Activated CD8-positive, alpha-beta memory T cell treated with anti-CD3 and anti-CD28 coated beads, Interleukin-2, amount 50 U/mL, for 1 hour (primary cell): ENCODE measurements around the gene FAM120B.

Experiments
- DNase-seq: peaks from one replicate; pipeline ENCODE4 v3.0.0-alpha.2; 2020; ENCODE audit errors: extremely low read depth

FAM120B gene

DNA sequence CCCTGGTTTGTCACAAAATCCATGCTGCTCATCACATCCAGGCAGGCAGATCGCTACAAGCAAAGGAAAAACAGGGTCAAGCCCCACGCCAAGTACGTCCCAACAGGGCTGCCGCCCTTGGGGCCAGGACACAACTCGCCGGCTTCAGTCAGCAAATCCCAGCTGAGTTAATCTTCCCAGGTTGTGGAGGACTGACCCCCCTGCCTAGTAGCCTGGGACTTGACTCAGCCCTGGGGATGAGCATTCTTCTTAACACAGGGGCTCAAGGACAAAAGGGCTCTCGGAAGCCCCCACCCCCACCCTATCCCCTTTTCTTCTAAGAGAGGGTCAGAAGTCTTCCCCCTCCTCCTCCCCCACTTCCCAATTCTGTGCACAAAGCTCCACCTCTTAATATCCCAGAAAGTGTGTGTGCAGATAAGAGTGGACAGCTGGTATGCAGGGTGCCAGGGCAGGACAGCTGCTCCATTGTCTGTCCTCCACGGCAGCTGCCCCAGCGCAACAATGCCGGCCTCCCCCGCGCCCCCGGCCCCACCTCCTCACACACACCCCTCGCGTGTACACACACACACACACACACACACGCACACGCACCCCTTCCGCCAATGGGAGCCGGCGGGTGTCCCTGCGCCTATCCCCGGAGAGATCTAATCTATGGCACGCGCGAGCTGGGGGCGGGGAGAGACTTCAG lies 20.2 kb upstream of the FAM120B start:
- no peak for DNase-seq

DNA sequence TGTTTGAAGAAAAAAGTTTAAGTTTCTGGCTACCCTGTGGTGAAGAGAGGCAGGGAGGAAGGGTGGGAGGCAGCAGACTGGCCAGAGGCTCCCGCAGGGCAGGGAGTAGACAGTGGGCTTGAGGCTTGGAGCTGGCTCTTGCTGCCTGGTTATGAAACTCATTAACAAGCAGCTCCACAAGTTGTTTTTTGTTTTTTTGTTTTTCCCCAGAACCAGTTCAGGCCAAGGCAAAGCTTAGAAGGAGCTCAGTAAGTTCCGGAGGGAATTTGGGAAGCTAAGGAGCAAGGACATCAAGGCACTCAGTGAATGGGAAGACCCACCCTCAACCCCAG lies 19.7 kb upstream of the FAM120B start:
- no peak for DNase-seq

GRCh38 chr6:170287371-170287876 lies 19.1 kb upstream of the FAM120B start:
- no peak for DNase-seq

DNA sequence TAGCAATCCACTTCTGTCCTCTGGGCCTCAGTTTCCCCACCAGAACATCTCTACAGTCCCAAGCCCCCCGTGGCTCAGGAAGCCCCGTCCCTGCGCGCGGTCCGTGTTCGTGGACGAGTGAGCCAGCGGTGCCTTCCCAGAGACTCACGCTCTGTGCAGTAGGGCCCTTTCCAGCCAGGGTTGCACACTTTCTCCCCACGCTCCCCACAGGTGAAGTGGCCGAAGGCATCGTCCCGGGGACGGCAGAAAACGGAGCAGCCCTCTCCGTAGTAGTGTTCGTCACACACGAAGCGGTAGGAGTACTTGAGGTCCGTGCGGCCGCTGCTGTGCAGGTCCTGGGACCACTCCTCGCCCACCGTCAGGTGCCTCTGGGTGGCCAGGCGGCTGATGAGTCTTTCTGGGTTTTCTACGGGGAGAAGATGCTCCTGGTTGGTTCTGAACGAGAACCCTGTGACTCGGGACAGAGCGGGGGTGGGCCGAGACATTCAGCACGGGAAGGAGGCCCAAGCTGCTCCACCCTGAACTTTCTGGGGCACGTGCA lies 18.4 kb upstream of the FAM120B start:
- no peak for DNase-seq

DNA sequence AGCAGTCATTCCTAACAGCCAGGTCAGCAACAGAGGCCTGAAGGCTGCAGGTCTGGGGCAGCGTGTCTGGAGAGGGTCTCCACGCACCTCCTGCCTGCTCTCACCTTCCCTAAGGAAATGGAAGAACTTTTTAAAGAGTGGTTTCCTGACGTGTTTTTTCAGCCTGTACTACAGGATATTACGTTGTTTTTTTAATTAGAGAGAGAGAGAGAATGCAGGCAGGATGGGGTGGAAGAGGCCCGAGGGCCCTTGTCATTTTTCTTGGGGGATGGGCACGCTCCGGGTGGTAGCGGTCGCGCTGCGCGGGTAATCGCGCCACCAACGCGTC lies 17.7 kb upstream of the FAM120B start:
- DNase-seq = no peak

- DNase-seq = no peak
Observed at GRCh38 chr6:170289180-170289931, 17.2 kb upstream of the FAM120B start.

DNA sequence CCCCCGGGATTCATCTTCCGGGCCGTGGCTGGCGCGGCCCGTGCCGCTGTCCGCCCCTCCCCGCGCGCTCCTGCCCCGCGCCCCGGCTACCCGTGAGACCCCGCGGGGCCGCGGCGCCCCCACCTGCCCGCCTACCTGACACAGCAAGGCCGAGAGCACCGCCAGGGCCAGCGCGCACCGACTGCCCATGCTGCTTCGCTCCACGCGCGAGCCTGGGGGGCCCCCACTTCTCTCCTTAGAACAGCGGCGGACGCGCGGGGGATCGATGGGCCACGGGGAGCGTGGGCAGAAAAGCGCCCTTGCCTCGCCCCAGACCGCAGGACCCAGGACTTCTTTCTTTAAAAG lies 16.6 kb upstream of the FAM120B start:
- no peak for DNase-seq

- no peak for DNase-seq
Observed at GRCh38 chr6:170290296-170291128, 16.0 kb upstream of the FAM120B start, which contains the start of gene DLL1. TSS of gene DLL1 (minus strand) at chr6:170291078. CDS start at chr6:170290139, 939 bp downstream.

GRCh38 chr6:170291271-170292110 lies 15.1 kb upstream of the FAM120B start:
- no peak for DNase-seq

DNA sequence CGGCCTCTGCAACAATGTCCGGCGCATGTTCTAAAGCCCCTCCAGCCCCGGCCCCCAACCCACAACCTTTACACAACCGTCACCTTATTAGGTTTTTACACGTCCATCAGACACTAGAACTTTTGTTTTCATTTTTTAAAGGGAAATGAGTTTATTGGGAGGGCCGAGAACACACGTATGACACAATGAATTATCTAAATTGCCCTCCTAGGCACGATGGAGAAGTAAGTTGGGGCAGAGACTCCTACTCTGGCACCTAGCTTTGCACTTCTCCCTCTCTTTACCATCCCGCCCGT lies 14.5 kb upstream of the FAM120B start:
- DNase-seq = no peak

DNA sequence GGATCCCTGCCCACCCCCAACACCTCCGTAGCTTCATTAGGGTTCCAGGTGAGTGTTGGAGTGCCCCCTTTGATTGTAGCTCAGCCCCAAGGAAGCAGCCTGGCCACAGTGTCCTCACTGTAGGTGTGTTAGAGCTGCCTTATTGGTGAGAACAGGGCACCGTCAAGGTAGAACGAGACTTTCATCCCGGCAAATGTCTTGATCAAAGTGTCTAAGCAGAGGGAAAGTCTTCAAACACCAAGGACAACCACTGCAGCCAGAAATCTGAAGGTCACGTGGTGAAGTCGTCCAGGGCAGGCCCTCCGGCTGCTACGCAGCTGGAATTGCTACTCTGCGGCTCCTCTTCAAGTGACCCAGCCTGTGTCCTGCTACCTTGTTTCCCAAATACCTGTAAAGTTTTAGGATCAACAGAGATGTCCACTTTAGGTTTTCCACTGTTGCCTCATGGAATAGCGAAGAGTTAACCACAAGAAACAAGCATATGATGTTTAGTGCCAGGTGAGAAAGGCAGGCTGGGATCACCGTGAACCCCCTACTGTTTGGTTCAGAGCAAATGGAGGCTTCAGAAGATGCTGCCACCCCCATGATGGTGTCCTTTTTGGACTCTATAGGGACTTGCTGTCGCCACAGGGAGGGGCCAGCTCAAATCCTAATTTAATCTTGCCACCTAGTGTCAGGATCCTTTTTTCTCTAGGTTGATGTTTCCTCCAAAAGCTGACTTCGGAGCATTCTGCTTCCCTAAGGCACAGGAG lies 14.0 kb upstream of the FAM120B start:
- DNase-seq = no peak

GRCh38 chr6:170293341-170294231 lies 13.0 kb upstream of the FAM120B start:
- DNase-seq = no peak

- DNase-seq = no peak
Observed at GRCh38 chr6:170294298-170294730, 12.2 kb upstream of the FAM120B start.

- no peak for DNase-seq
Observed at GRCh38 chr6:170294813-170295509, 11.6 kb upstream of the FAM120B start.

GRCh38 chr6:170295510-170296422 lies 10.8 kb upstream of the FAM120B start:
- no peak for DNase-seq

- DNase-seq = no peak
Observed at GRCh38 chr6:170296423-170296745, 10.2 kb upstream of the FAM120B start.

GRCh38 chr6:170296746-170297575 lies 9.6 kb upstream of the FAM120B start:
- DNase-seq = no peak
